Measurements from ENCODE around the gene NCK2. TPM values are rescaled to one million over a fixed set of nuclear protein-coding genes. Genes with fewer than 3 reads are reported as not detected.

NCK2 gene
- total RNA-seq, 1 donor from 2014 or later, result 90.0 TPM

GRCh38 chr2:105839793-105840192 lies 95.1 kb downstream of the NCK2 start:
- DNase-seq (ENCODE audit: low read depth), result no peak
- Histone ChIP-seq H3K4me3 (ENCODE audit: low read depth, low read length) (no peak overlapping the region), H3K27me3 (ENCODE audit: control insufficient read depth, insufficient read depth, low read length) (no peaks in the 10 kb centered on the region), H3K36me3 (ENCODE audit: control insufficient read depth, insufficient read depth, low read length) (no peaks in the 10 kb centered on the region)
- no peak for FAIRE-seq
- TF ChIP-seq CTCF (IDR thresholded peaks at IDR 0.05; ENCODE audit: insufficient read depth, low read length, severe bottlenecking), result no peak

- Histone ChIP-seq H3K27me3 (ENCODE audit: control insufficient read depth, insufficient read depth, low read length) (no peaks in the 10 kb centered on the region), H3K4me3 (ENCODE audit: low read depth, low read length) (no peak overlapping the region), H3K36me3 (ENCODE audit: control insufficient read depth, insufficient read depth, low read length) (no peaks in the 10 kb centered on the region)
- no peak for FAIRE-seq
- DNase-seq (ENCODE audit: low read depth), result peak; percentile 76
- no peak for TF ChIP-seq CTCF (IDR thresholded peaks at IDR 0.05; ENCODE audit: insufficient read depth, low read length, severe bottlenecking)
Measured at GRCh38 chr2:105840933-105841332, 96.2 kb downstream of the NCK2 start.

GRCh38 chr2:105841551-105841950 lies 96.8 kb downstream of the NCK2 start:
- TF ChIP-seq CTCF (IDR thresholded peaks at IDR 0.05; ENCODE audit: insufficient read depth, low read length, severe bottlenecking), result no peak
- DNase-seq (ENCODE audit: low read depth), result no peak
- H3K27me3 ChIP-seq (ENCODE audit: control insufficient read depth, insufficient read depth, low read length), result no peaks in the 10 kb centered on the region
- H3K36me3 ChIP-seq (ENCODE audit: control insufficient read depth, insufficient read depth, low read length), result no peaks in the 10 kb centered on the region
- FAIRE-seq, result no peak
- no peak overlapping the region for H3K4me3 ChIP-seq (ENCODE audit: low read depth, low read length)

- Histone ChIP-seq H3K27me3 (ENCODE audit: control insufficient read depth, insufficient read depth, low read length) (no peaks in the 10 kb centered on the region), H3K4me3 (ENCODE audit: low read depth, low read length) (no peak overlapping the region), H3K36me3 (ENCODE audit: control insufficient read depth, insufficient read depth, low read length) (no peaks in the 10 kb centered on the region)
- no peak for TF ChIP-seq CTCF (IDR thresholded peaks at IDR 0.05; ENCODE audit: insufficient read depth, low read length, severe bottlenecking)
- no peak for FAIRE-seq
- DNase-seq (ENCODE audit: low read depth), result no peak
Measured at GRCh38 chr2:105842555-105842954, 97.8 kb downstream of the NCK2 start.

- no peak for FAIRE-seq
- TF ChIP-seq CTCF (IDR thresholded peaks at IDR 0.05; ENCODE audit: insufficient read depth, low read length, severe bottlenecking), result no peak
- Histone ChIP-seq H3K27me3 (ENCODE audit: control insufficient read depth, insufficient read depth, low read length) (no peaks in the 10 kb centered on the region), H3K4me3 (ENCODE audit: low read depth, low read length) (no peak overlapping the region), H3K36me3 (ENCODE audit: control insufficient read depth, insufficient read depth, low read length) (no peaks in the 10 kb centered on the region)
- DNase-seq (ENCODE audit: low read depth), result no peak
Measured at GRCh38 chr2:105843476-105844374, 99.0 kb downstream of the NCK2 start.

All from bronchial epithelial cell (primary cell).